HFF-Myc (cell line): Measurements from ENCODE around the gene CDKAL1.

Experiments
- DNase-seq: peaks from one replicate; pipeline ENCODE4 v3.0.0-alpha.2; 2011; ENCODE audit warnings: low read depth; ENCODE audit errors: extremely low read depth
- H3K4me3 ChIP-seq: replicated peaks from 2 replicates; pipeline ENCODE4 v1.5.1; 2011; ENCODE audit warnings: low read depth, mild to moderate bottlenecking, control low read depth, low read length
- TF ChIP-seq, protein P1 (sequence below): IDR thresholded peaks from 2 replicates; pipeline ENCODE4 v1.5.1; 2012; ENCODE audit warnings: mild to moderate bottlenecking, low read depth, low read length, control low read depth; ENCODE audit errors: missing control alignments

The CDKAL1 gene

DNA sequence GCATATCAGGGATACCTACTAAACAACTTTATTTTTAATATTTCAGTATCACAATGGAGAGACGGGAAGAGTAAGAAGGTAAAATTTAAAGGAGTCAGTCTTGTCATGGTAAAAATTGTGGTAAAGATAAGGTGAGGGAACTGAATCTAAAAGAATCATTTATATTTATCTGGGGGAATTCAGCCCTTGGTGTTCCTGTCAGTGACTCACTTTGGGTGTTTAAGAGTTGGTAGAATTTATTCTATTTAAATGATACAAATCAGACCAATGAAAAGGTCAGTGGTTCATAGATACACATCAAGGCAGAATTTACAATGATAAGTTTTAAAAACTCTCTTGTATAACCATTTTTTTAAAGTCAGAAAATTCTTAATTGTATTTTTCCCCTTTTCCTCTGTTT, 164.4 kb downstream of the CDKAL1 start:
- no peak for DNase-seq
- no peak overlapping the region for H3K4me3 ChIP-seq
- TF ChIP-seq, protein P1, sequence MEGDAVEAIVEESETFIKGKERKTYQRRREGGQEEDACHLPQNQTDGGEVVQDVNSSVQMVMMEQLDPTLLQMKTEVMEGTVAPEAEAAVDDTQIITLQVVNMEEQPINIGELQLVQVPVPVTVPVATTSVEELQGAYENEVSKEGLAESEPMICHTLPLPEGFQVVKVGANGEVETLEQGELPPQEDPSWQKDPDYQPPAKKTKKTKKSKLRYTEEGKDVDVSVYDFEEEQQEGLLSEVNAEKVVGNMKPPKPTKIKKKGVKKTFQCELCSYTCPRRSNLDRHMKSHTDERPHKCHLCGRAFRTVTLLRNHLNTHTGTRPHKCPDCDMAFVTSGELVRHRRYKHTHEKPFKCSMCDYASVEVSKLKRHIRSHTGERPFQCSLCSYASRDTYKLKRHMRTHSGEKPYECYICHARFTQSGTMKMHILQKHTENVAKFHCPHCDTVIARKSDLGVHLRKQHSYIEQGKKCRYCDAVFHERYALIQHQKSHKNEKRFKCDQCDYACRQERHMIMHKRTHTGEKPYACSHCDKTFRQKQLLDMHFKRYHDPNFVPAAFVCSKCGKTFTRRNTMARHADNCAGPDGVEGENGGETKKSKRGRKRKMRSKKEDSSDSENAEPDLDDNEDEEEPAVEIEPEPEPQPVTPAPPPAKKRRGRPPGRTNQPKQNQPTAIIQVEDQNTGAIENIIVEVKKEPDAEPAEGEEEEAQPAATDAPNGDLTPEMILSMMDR = no peak

GRCh38 chr6:20699402-20699801, 165.1 kb downstream of the CDKAL1 start:
- no peak overlapping the region for H3K4me3 ChIP-seq
- TF ChIP-seq, protein P1 = no peak
- no peak for DNase-seq

DNA sequence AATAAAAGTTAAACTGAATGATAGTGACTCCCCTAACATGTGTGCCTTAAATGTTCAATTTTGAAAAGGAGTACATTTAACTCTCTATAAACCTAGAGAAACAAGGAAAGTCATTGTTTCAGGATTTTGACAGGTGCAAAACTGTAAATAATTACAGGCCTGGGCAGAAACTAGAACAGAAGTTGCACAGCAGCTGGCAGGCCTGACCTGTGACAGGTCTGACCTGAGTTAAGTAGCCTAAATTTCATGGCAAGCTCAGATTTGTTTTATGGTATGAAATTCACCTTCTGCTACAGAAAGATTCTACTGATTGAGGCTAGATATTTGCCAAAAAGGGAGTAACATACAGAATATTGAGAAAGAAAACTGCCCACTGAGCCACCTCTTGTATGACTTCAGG, 166.1 kb downstream of the CDKAL1 start:
- no peak overlapping the region for H3K4me3 ChIP-seq
- DNase-seq = no peak

GRCh38 chr6:20702366-20702765, 168.1 kb downstream of the CDKAL1 start:
- TF ChIP-seq, protein P1 = no peak
- DNase-seq = no peak
- H3K4me3 ChIP-seq = no peak overlapping the region

More for the DNA sequence above, 166.1 kb downstream of the CDKAL1 start:
- TF ChIP-seq, protein P1 = no peak

- DNase-seq = no peak
- TF ChIP-seq, protein P1 = no peak
- no peak overlapping the region for H3K4me3 ChIP-seq
These were observed 168.8 kb downstream of the CDKAL1 start for GRCh38 chr6:20703049-20703448.

GRCh38 chr6:20704325-20705025, 170.2 kb downstream of the CDKAL1 start:
- TF ChIP-seq, protein P1 = no peak
- H3K4me3 ChIP-seq = no peak overlapping the region
- DNase-seq = no peak

DNA sequence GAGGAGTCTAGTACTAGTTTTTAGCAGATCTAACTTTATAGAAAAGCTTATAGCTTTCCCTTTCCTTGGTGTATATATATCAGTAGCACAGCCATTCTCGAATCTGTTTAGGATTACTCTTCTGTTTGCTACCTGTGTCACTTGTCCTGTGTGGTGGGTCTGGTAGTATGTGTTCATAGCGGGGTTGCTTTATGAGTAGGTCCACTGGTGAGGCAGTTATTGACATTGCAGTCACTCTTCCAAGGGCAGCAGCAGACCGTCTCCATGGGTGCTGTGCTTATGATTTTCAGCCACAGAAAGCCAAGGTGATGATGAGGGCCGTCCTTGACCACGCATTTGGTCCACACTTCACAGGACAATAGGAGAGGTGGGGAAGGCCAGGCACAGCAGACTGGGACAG, 171.5 kb downstream of the CDKAL1 start:
- TF ChIP-seq, protein P1 = no peak
- H3K4me3 ChIP-seq = no peak overlapping the region
- no peak for DNase-seq
